Amniotic epithelial cell (primary cell): ENCODE data around the gene SP2.
"Not testable (repeated sequence)": the region's sequence is repeated elsewhere in the genome, so short reads cannot be mapped to it uniquely, and the experiment has no call there.

Source experiments
- DNase-seq: peaks from one replicate; pipeline ENCODE4 v3.0.0-alpha.2; 2010; ENCODE audit warnings: low read depth

SP2 gene

GRCh38 chr17:47918991-47919390, 23.0 kb downstream of the SP2 start:
- DNase-seq, result no peak

DNA sequence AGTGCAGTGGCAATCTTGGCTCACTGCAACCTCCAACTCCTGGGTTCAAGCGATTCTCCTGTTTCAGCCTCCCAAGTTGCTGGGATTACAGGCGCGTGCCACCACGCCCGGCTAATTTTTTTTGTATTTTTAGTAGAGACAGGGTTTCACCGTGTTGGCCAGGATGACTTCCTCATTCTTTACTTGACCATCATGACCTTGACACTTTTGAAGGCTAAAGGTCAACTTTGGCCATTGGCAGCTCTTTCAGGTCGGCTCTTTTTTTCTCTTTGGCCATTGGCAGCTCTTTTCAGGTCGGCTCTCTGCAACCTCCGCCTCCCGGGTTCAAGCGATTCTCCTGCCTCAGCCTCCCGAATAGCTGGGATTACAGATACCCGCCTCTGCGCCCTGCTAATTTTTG, 23.9 kb downstream of the SP2 start:
- DNase-seq, result not testable (repeated sequence)

GRCh38 chr17:47924785-47925677, 29.0 kb downstream of the SP2 start:
- no peak for DNase-seq

DNA sequence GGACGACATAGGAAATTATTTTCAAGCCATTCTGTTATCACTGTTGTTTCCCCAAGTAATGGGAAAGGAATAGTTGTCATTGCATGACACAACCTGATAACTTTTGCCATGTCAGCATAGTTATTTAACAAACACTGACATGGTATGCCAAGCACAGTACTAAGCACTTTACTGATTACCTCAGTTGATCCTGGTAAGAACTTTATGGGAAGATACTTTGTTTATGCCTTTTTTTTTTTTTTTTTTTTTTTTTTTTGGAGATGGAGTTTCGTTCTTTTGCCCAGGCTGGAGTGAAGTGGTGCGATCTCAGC, 29.6 kb downstream of the SP2 start:
- no peak for DNase-seq

DNA sequence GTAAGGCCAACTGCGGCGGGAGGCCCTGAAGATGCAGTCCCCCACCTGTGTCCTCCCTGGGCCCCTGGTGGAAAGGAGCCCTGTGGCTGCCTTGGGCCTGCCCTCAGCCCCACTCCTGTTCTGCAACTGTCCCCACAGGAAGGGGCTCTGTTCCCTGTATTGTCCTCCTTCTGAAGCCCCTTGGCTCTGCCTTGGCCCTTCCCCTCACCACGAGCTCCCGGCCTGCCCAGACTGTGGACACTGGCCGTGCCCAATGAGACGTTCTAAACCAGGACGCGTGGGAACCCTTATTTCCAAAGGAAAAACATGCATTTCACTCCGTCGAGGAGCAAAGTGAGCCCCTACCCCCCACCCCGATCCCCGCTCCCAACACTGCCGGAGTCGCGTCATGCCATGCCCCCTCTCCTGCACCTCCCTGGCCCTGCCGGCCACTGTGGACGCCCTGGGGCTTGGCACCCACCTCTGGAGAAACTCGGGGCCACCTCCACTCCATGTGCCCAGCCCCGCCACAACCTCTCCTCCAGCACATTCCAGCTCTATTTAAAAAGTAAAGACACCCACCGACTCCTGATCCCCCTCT, 31.9 kb downstream of the SP2 start:
- no peak for DNase-seq

DNA sequence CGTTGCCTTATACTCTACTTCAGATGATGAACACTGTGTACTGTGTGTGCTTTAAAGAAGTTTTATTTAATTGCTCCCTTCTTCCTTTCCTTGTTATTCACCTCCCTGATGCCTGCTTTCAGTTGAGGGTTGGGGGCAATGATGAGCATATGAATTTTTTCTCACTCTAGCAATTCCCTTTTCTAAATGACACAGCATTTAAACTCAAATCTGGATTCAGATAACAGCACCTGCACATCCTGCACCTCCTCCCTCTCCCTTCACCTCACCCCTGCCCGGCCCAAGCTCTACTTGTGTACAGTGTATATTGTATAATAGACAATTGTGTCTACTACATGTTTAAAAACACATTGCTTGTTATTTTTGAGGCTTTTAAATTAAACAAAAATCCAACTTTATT, 32.4 kb downstream of the SP2 start:
- DNase-seq, result no peak

DNA sequence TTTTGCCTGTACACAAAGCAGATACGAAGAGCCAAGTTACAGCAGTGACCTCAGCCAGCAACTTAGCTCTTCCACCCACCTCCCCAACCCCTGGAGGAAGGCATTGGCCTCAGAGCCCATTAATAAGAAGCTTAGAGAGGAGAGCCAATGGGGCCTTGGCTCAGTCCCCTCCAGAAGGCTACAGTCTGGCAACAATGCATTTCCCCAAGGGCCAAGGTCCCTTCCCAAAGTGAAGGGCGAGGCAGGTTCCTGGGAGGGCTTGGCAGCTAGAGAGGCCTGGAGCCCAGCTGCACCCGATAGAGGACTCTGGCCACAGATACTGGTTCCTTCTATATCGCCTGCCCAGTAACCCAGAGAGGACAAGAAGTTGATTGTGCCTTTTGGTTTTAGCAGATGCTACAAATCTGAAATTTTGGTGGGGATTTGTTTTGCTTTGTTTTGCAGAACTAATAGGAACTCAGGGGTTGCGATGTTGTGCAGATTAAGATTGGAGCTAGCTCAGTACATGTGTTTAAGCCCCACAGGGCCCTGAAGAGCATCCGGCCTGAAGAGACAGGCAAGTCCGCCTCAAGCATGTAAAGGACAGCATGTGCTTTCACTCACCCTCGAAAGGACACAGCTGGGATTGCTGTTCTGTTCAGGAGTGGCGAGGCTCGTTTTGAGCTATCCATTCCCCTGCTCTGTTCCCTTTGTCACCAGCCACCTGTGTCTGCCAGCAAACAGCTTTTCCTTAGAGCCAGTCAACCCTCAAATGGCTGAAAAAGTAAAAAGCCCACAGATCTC, 33.4 kb downstream of the SP2 start:
- DNase-seq, result no peak

DNA sequence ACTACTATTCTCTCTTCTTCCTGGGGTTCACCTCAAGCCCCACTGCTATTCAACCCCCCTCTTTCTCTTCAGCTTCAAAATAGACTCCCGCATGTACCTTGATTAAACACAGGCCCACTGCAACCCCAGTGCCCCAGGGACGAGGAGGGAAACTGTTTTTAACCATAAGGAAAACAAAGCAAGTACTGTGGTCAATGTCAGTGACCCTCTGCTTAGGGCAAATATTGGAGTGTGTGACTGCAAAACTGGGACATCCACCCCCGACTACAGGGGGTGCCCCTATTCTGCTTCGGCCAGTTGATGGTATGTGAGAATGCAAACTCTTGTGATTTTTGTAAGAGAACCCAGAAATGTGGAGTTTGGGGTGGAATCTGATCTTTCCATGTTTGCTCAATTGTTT, 35.8 kb downstream of the SP2 start:
- no peak for DNase-seq

- no peak for DNase-seq
Measured at GRCh38 chr17:47934856-47935255, 38.8 kb downstream of the SP2 start.

DNA sequence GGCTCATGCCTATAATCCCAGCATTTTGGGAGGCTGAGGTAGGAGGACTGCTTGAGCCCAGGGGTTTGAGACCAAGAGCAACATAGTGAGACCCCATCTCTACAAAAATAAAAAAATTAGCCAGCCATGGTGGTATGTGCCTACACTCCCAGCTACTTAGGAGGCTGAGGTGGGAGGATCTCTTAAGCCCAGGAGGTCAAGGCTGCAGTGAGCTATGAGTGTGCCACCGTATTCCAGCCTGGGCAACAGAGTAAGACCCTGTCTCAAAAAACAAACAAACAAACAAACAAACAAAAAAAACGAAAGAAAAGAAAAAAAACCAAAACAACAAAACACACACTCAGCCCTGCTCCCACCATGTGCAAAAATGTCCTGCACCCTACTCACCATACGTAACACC, 39.4 kb downstream of the SP2 start:
- not testable (repeated sequence) for DNase-seq

DNA sequence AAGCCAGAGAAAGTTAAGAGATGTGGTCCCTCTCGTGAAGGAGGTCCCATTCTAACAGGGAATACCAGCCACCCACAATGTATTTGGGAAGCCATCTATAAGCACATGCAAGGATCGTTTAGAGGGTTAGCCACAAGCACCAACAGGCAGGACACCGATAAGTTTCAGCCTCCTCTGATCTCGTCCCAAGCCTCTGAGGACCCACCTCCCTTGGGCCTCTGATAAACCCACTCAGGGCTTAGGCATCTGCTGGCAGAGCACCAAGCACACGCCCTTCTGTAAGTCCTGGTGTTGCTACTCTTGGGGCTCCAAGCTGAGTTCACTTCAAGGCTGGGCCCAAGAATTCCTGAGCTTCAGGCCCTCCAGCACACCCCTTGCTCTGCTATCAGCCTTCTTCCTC, 39.9 kb downstream of the SP2 start:
- DNase-seq, result peak; percentile 83

DNA sequence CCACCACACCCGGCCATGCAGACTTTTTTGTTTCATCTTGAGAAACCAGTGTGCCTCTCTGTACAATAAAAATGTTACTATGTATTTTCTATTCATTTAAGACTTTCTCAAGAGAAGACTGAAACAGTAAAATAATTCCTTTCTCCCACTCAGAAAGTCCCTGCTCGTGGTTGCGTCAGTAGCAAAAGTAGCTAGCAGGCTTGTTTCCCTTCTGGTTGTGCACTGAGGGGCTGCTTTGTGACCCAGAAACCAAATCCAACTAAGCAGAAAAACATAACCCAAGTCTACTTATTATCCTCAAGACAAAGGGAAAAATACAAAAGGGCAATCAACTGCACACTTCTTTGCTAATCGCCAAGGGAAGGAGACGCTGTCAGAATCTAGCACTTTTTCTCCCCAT, 41.9 kb downstream of the SP2 start:
- DNase-seq, result no peak

- DNase-seq, result peak; percentile 98
Measured at GRCh38 chr17:47941246-47942095, 45.4 kb downstream of the SP2 start, which contains the start of gene PNPO. TSS of gene PNPO (plus strand) at chr17:47941571. CDS start at chr17:47941676, 105 bp downstream.

DNA sequence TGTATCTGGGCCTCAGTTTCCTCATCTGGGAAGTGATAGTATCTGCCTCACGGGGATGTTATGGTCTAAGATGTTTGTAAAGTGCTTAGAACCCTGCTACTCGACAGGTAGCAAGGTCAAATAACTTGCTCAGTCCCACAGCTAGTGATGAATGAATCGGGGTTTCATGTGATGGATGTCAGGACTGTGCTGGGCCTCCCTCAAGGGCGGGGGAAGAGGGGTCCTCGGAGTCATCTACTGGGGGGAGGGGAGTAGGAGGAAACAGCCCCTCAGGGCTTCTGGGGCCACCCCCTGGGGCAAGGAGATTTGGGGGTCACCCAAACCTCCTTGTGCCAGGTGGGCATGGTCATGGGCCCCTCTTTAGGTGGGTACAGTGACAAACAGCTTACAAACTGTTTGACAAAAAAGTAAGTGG, 46.1 kb downstream of the SP2 start:
- DNase-seq, result no peak

- no peak for DNase-seq
Measured at GRCh38 chr17:47942568-47942967, 46.5 kb downstream of the SP2 start.

GRCh38 chr17:47945080-47945479, 49.0 kb downstream of the SP2 start:
- peak; percentile 92 for DNase-seq

- no peak for DNase-seq
Measured at GRCh38 chr17:47945529-47946508, 49.8 kb downstream of the SP2 start.

DNA sequence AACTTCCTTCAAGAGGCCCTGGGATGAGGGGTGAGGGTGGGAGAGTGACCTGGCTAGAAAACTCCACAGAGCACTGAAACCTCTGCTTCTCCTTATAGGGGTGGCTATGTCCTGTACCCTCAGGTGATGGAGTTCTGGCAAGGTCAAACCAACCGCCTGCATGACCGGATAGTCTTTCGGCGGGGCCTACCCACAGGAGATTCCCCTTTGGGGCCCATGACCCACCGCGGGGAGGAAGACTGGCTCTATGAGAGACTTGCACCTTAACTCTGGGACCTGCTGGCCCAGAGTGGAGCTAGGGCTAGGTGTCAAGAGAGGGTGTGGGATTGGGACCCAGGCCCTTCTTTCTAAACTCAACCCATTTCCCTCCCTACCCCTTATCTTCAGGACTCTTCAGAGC, 50.5 kb downstream of the SP2 start:
- DNase-seq, result no peak

GRCh38 chr17:47946929-47947397, 50.9 kb downstream of the SP2 start:
- peak; percentile 72 for DNase-seq

- no peak for DNase-seq
Measured at GRCh38 chr17:47948706-47949196, 52.7 kb downstream of the SP2 start.
